HEK293 (cell line): Measurements from ENCODE around the gene BCAS3.

Experiments used
- CTCF ChIA-PET: fragments of 350-600 bp; formaldehyde crosslinking; extraction: SDS; loops from one replicate; lab custom pipeline; 2021; ENCODE audit warnings: antibody characterized with exemption; lab: Yijun Ruan, JAX
- POLR2A ChIA-PET: fragments of 300-600 bp; formaldehyde crosslinking; extraction: SDS; loops from one replicate; lab custom pipeline; 2020; ENCODE audit warnings: antibody characterized with exemption, inconsistent platforms; lab: Yijun Ruan, JAX
- H3K27ac ChIP-seq: fragments of 200-500 bp; sonication (Bioruptor generic); 2 replicates; pipeline ENCODE4 v1.5.1; 2014; ENCODE audit warnings: low read depth, low read length, control low read depth, inconsistent platforms; ENCODE audit errors: extremely low read depth
- H3K36me3 ChIP-seq, 2 experiments: fragments of 200-500 bp in 1 of 2; sonication (Bioruptor generic) in 1 of 2; 1 replicate in 1 of 2; 2 replicates in 1 of 2; pipeline ENCODE4 v1.5.1; 2014 to 2017; ENCODE audit warnings: inconsistent platforms in 2 of 2, low read length in 2 of 2; ENCODE audit not compliant: control insufficient read depth in 2 of 2, insufficient read depth in 1 of 2
- H3K4me1 ChIP-seq: fragments of 200-500 bp; sonication (Bioruptor generic); 2 replicates; pipeline ENCODE4 v1.5.1; 2014; ENCODE audit warnings: mild to moderate bottlenecking, low read length, inconsistent platforms; ENCODE audit not compliant: control insufficient read depth, insufficient read depth
- H3K4me3 ChIP-seq: 2 replicates; pipeline ENCODE4 v1.5.1; 2011; ENCODE audit warnings: low read depth, mild to moderate bottlenecking, control low read depth, low read length, moderate library complexity
- H3K9me3 ChIP-seq: fragments of 200-500 bp; sonication (Bioruptor generic); 2 replicates; pipeline ENCODE4 v1.5.1; 2014; ENCODE audit warnings: low read depth, low read length, inconsistent platforms; ENCODE audit not compliant: control insufficient read depth, insufficient read depth
- OSR2 ChIP-seq: fragments of 450-650 bp; formaldehyde crosslinking; IDR thresholded peaks from 2 replicates; pipeline ENCODE4 v1.5.1; 2016; ENCODE audit warnings: missing biosample characterization, missing genetic modification characterization
- SCRT1 ChIP-seq: fragments of 450-650 bp; formaldehyde crosslinking; IDR thresholded peaks from 2 replicates; pipeline ENCODE4 v1.5.1; 2016; ENCODE audit warnings: missing biosample characterization, missing genetic modification characterization, borderline replicate concordance
- ZNF239 ChIP-seq: fragments of 450-650 bp; formaldehyde crosslinking; IDR thresholded peaks from 2 replicates; pipeline ENCODE4 v1.5.1; 2016; ENCODE audit warnings: missing biosample characterization, missing genetic modification characterization
- ZNF280D ChIP-seq: fragments of 450-650 bp; formaldehyde crosslinking; IDR thresholded peaks from 2 replicates; pipeline ENCODE4 v1.5.1; 2016; ENCODE audit warnings: missing biosample characterization, missing genetic modification characterization
- ZNF426 ChIP-seq: fragments of 450-650 bp; formaldehyde crosslinking; IDR thresholded peaks from 2 replicates; pipeline ENCODE4 v1.5.1; 2017; ENCODE audit warnings: missing biosample characterization, missing genetic modification characterization, mild to moderate bottlenecking, inconsistent platforms, moderate library complexity
- ZNF473 ChIP-seq: fragments of 450-650 bp; formaldehyde crosslinking; IDR thresholded peaks from 2 replicates; pipeline ENCODE4 v1.5.1; 2017; ENCODE audit warnings: missing biosample characterization, missing genetic modification characterization
- ZNF48 ChIP-seq: fragments of 450-650 bp; formaldehyde crosslinking; IDR thresholded peaks from 2 replicates; pipeline ENCODE4 v1.5.1; 2016; ENCODE audit warnings: missing biosample characterization, missing genetic modification characterization
- ZNF513 ChIP-seq: fragments of 450-650 bp; IDR thresholded peaks from 2 replicates; pipeline ENCODE4 v1.5.1; 2018; ENCODE audit warnings: missing biosample characterization, missing genetic modification characterization
- ZNF555 ChIP-seq: fragments of 450-650 bp; formaldehyde crosslinking; conservative IDR thresholded peaks from 2 replicates; pipeline ENCODE4 v1.5.1; 2017; ENCODE audit warnings: missing biosample characterization, mild to moderate bottlenecking, missing genetic modification characterization, inconsistent platforms
- ZNF561 ChIP-seq: fragments of 450-650 bp; IDR thresholded peaks from 2 replicates; pipeline ENCODE4 v1.5.1; 2018; ENCODE audit warnings: missing biosample characterization, missing genetic modification characterization, borderline replicate concordance
- ZNF624 ChIP-seq: fragments of 450-650 bp; formaldehyde crosslinking; IDR thresholded peaks from 2 replicates; pipeline ENCODE4 v1.5.1; 2017; ENCODE audit warnings: missing biosample characterization, missing genetic modification characterization
- ZNF629 ChIP-seq: fragments of 450-650 bp; formaldehyde crosslinking; IDR thresholded peaks from 2 replicates; pipeline ENCODE4 v1.5.1; 2017; ENCODE audit warnings: missing biosample characterization, missing genetic modification characterization
- ZNF777 ChIP-seq: fragments of 450-650 bp; formaldehyde crosslinking; IDR thresholded peaks from 2 replicates; pipeline ENCODE4 v1.5.1; 2017; ENCODE audit warnings: missing biosample characterization, missing genetic modification characterization, borderline replicate concordance
- ZNF837 ChIP-seq: fragments of 450-650 bp; formaldehyde crosslinking; IDR thresholded peaks from 2 replicates; pipeline ENCODE4 v1.5.1; 2016; ENCODE audit warnings: missing biosample characterization, missing genetic modification characterization
- TF ChIP-seq, protein P1 (sequence below): fragments of 450-650 bp; formaldehyde crosslinking; IDR thresholded peaks from 2 replicates; pipeline ENCODE4 v1.5.1; 2017; ENCODE audit warnings: missing biosample characterization, missing genetic modification characterization
- TF ChIP-seq, protein P2 (sequence below): fragments of 450-650 bp; formaldehyde crosslinking; IDR thresholded peaks from 2 replicates; pipeline ENCODE4 v1.5.1; 2017; ENCODE audit warnings: missing biosample characterization, missing genetic modification characterization
- TF ChIP-seq, protein P3 (sequence below): fragments of 450-650 bp; formaldehyde crosslinking; IDR thresholded peaks from 2 replicates; pipeline ENCODE4; 2016; ENCODE audit warnings: missing biosample characterization, missing genetic modification characterization

The BCAS3 gene

DNA sequence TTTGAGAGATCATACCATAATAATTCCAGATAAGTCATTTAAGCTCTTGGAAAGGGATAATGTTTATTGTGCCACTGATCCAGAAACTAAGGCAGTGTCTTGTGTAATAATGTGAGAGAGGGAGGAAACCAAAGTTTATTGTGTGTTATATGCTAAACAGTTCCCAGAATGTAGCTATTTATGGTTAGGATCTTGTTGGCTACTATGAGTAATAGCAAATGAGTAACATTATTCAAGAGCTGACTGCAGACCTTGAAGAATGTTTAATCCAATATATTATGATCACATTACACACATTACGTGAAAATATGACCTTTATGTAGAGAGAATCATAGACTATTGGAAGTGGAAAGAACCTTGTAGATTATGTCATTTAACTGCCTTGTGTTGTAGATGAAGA lies 139.5 kb downstream of the BCAS3 start:
- Histone ChIP-seq H3K27ac (no peak overlapping the region), H3K4me3 (no peak overlapping the region), H3K4me1 (peaks cover 6% of the 10 kb centered on the region; the same call in 1 of the 2 replicates), H3K9me3 (no peaks in the 10 kb centered on the region), H3K36me3 (no peaks in the 10 kb centered on the region)
- ChIA-PET POLR2A (no interaction called here), CTCF (no interaction called here)
- TF ChIP-seq, protein P1, sequence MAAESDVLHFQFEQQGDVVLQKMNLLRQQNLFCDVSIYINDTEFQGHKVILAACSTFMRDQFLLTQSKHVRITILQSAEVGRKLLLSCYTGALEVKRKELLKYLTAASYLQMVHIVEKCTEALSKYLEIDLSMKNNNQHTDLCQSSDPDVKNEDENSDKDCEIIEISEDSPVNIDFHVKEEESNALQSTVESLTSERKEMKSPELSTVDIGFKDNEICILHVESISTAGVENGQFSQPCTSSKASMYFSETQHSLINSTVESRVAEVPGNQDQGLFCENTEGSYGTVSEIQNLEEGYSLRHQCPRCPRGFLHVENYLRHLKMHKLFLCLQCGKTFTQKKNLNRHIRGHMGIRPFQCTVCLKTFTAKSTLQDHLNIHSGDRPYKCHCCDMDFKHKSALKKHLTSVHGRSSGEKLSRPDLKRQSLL (tag by site-specific recombination): no peak
- TF ChIP-seq, protein P2, sequence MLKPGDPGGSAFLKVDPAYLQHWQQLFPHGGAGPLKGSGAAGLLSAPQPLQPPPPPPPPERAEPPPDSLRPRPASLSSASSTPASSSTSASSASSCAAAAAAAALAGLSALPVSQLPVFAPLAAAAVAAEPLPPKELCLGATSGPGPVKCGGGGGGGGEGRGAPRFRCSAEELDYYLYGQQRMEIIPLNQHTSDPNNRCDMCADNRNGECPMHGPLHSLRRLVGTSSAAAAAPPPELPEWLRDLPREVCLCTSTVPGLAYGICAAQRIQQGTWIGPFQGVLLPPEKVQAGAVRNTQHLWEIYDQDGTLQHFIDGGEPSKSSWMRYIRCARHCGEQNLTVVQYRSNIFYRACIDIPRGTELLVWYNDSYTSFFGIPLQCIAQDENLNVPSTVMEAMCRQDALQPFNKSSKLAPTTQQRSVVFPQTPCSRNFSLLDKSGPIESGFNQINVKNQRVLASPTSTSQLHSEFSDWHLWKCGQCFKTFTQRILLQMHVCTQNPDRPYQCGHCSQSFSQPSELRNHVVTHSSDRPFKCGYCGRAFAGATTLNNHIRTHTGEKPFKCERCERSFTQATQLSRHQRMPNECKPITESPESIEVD: peak; percentile 21; the same call in 1 of the 2 replicates

GRCh38 chr17:60819447-60820130 lies 141.9 kb downstream of the BCAS3 start:
- H3K4me3 ChIP-seq: no peak overlapping the region
- no peaks in the 10 kb centered on the region for H3K36me3 ChIP-seq
- POLR2A ChIA-PET: no interaction called here
- no peak overlapping the region for H3K27ac ChIP-seq
- H3K4me1 ChIP-seq: peaks cover 6% of the 10 kb centered on the region; the same call in 1 of the 2 replicates
- no peak for TF ChIP-seq ZNF561 (tag by site-specific recombination)
- no peak for TF ChIP-seq ZNF426
- TF ChIP-seq SCRT1 (tag by site-specific recombination): no peak
- TF ChIP-seq ZNF555 (tag by site-specific recombination): no peak
- TF ChIP-seq OSR2: no peak
- no peak for TF ChIP-seq ZNF473 (tag by site-specific recombination)
- TF ChIP-seq ZNF513: no peak
- TF ChIP-seq ZNF837: no peak
- no peak for TF ChIP-seq ZNF624 (tag by site-specific recombination)
- no peak for TF ChIP-seq ZNF629 (tag by site-specific recombination)
- TF ChIP-seq, protein P3, sequence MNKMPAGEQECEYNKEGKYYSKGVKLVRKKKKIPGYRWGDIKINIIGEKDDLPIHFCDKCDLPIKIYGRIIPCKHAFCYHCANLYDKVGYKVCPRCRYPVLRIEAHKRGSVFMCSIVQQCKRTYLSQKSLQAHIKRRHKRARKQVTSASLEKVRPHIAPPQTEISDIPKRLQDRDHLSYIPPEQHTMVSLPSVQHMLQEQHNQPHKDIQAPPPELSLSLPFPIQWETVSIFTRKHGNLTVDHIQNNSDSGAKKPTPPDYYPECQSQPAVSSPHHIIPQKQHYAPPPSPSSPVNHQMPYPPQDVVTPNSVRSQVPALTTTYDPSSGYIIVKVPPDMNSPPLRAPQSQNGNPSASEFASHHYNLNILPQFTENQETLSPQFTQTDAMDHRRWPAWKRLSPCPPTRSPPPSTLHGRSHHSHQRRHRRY (tag by site-specific recombination): no peak
- no peak for TF ChIP-seq ZNF280D (tag by site-specific recombination)
- TF ChIP-seq ZNF777 (tag by site-specific recombination): no peak
- TF ChIP-seq ZNF239 (tag by site-specific recombination): no peak
- TF ChIP-seq ZNF48 (tag by site-specific recombination): no peak
- H3K9me3 ChIP-seq: no peaks in the 10 kb centered on the region
- CTCF ChIA-PET: no interaction called here
